B cell (primary cell): Measurements from ENCODE around the gene HCN2. TPM values are rescaled to one million over a fixed set of nuclear protein-coding genes. Genes with fewer than 3 reads are reported as not detected.
A peak's percentile ranks its signal among the peaks of the same experiment; 100 is the strongest.

Experiments
- ATAC-seq: fragments of 200-7000 bp; cut with Tn5 transposase; one replicate; pipeline ENCODE4 v1.10.0; 2021; ENCODE audit warnings: low read depth, mild to moderate bottlenecking, moderate number of reproducible peaks, moderate library complexity
- CTCF ChIA-PET: fragments of 350-600 bp; sonication (Branson Sonifier 250); formaldehyde crosslinking; loops from one replicate; lab custom pipeline; 2021; ENCODE audit warnings: antibody characterized with exemption, inconsistent platforms; lab: Charles Lee
- POLR2A ChIA-PET: fragments of 350-600 bp; sonication (Branson Sonifier 250); formaldehyde crosslinking; loops from one replicate; lab custom pipeline; 2021; ENCODE audit warnings: antibody characterized with exemption; lab: Charles Lee
- DNase-seq: peaks from one replicate; pipeline ENCODE4 v3.0.0; 2013
- H2AFZ ChIP-seq: 2 replicates; pipeline ENCODE4 v1.6.1; 2012; ENCODE audit warnings: mild to moderate bottlenecking, low read depth, low read length; ENCODE audit not compliant: insufficient read depth, poor library complexity, severe bottlenecking
- H3K27ac ChIP-seq, 2 donors: 1 replicate in 1 of 2; 2 replicates in 1 of 2; pipeline ENCODE4 v1.5.1; 2012 to 2013; ENCODE audit warnings: low read length in 2 of 2, mild to moderate bottlenecking in 2 of 2, moderate library complexity in 1 of 2
- H3K27me3 ChIP-seq, 4 experiments: fragments of 200-600 bp in 1 of 4; sonication (generic) in 1 of 4; replicated peaks in 1 of 4; 1 replicate in 2 of 4; 2 replicates in 2 of 4; pipeline versions ENCODE4 v1.6.1 to v1.7.0; 2013 to 2016; ENCODE audit warnings: low read length in 3 of 4, mild to moderate bottlenecking in 2 of 4, mixed read lengths in 1 of 4, moderate library complexity in 1 of 4; ENCODE audit not compliant: insufficient read depth in 4 of 4, control insufficient read depth in 3 of 4; ENCODE audit errors: control extremely low read depth in 1 of 4
- H3K36me3 ChIP-seq, 2 experiments: replicated peaks in 1 of 2; 1 replicate in 1 of 2; 2 replicates in 1 of 2; pipeline versions ENCODE4 v1.6.1 to v1.7.1; 2013; ENCODE audit warnings: low read length in 1 of 2; ENCODE audit not compliant: insufficient read depth in 2 of 2, control insufficient read depth in 1 of 2; ENCODE audit errors: control extremely low read depth in 1 of 2, extremely low read depth in 1 of 2
- H3K4me1 ChIP-seq, 2 donors: fragments of 200-600 bp in 1 of 2; sonication (generic) in 1 of 2; 1 replicate in 1 of 2; 2 replicates in 1 of 2; pipeline versions ENCODE4 v1.5.1 to v1.6.1; 2013 to 2017; ENCODE audit warnings: low read length in 2 of 2; ENCODE audit not compliant: control insufficient read depth in 2 of 2, insufficient read depth in 2 of 2
- H3K4me2 ChIP-seq: replicated peaks from 2 replicates; pipeline ENCODE3; 2012; ENCODE audit warnings: mild to moderate bottlenecking, low read depth, low read length; ENCODE audit not compliant: poor library complexity, severe bottlenecking
- H3K4me3 ChIP-seq, 5 experiments: fragments of 200-600 bp in 1 of 5; sonication (generic) in 1 of 5; 1 replicate in 3 of 5; 2 replicates in 2 of 5; pipeline versions ENCODE4 v1.5.1 to v1.7.0; 2011 to 2016; ENCODE audit warnings: low read length in 4 of 5, mild to moderate bottlenecking in 4 of 5, low read depth in 2 of 5, control low read depth in 1 of 5, moderate library complexity in 1 of 5; ENCODE audit not compliant: insufficient read depth in 1 of 5; ENCODE audit errors: control extremely low read depth in 1 of 5, extremely low read depth in 1 of 5
- H3K79me2 ChIP-seq: fragments of 200-600 bp; sonication (generic); one replicate; pipeline ENCODE4 v1.6.0; 2016; ENCODE audit warnings: low read length; ENCODE audit not compliant: control insufficient read depth, insufficient read depth
- H3K9ac ChIP-seq: fragments of 200-600 bp; sonication (generic); 2 replicates; pipeline ENCODE4 v1.6.1; 2017; ENCODE audit warnings: mild to moderate bottlenecking, low read length, moderate library complexity
- H3K9me3 ChIP-seq, 3 donors: one replicate each; pipeline versions ENCODE4 v1.6.1 to v1.7.1; 2013; ENCODE audit warnings: low read length in 2 of 3; ENCODE audit not compliant: control insufficient read depth in 2 of 3, insufficient read depth in 1 of 3; ENCODE audit errors: control extremely low read depth in 1 of 3
- H4K20me1 ChIP-seq: 2 replicates; pipeline ENCODE4 v1.6.0; 2012; ENCODE audit warnings: mild to moderate bottlenecking, low read length; ENCODE audit not compliant: insufficient read depth, control insufficient read depth, poor library complexity, severe bottlenecking
- H3K27ac Mint-ChIP-seq: one replicate; pipeline ENCODE4 v1.8.0; 2021; ENCODE audit warnings: mixed read lengths
- H3K27me3 Mint-ChIP-seq: one replicate; pipeline ENCODE4 v1.8.0; 2021; ENCODE audit warnings: mixed read lengths
- H3K4me1 Mint-ChIP-seq: one replicate; pipeline ENCODE4 v1.8.0; 2021; ENCODE audit warnings: mixed read lengths
- H3K4me3 Mint-ChIP-seq: one replicate; pipeline ENCODE4 v1.8.0; 2021; ENCODE audit warnings: mixed read lengths
- H3K9me3 Mint-ChIP-seq: one replicate; pipeline ENCODE4 v1.8.0; 2022; ENCODE audit warnings: mixed read lengths; ENCODE audit not compliant: insufficient read depth
- CTCF ChIP-seq: fragments of 200-600 bp; IDR thresholded peaks from one replicate; pipeline ENCODE4 v1.8.0; 2022; ENCODE audit warnings: antibody characterized with exemption, mild to moderate bottlenecking
- EZH2 ChIP-seq: IDR thresholded peaks from 2 replicates; pipeline ENCODE4 v1.6.1; 2012; ENCODE audit warnings: borderline replicate concordance, low read depth, mild to moderate bottlenecking, moderate library complexity, low read length; ENCODE audit not compliant: insufficient read depth, poor library complexity, severe bottlenecking
- WGBS: methylation state at CpG from one replicate; pipeline ENCODE4 v1.1.5; 2013; ENCODE audit warnings: missing lambda C conversion rate; ENCODE audit not compliant: insufficient coverage; 5-methylcytosine and 5-hydroxymethylcytosine counted together
- intact Hi-C: fragments of 100-400 bp; cut with micrococcal nuclease; formaldehyde crosslinking; loops from one replicate; pipeline ENCODE4 v1.10.0; 2022
- polyA plus RNA-seq: library from polyadenylated mRNA; depleted of rRNA; stranded (reverse); fragments of >200 nt; gene quantifications from 2 replicates; pipeline ENCODE4 v1.2.3, GENCODE V29; 2012
- total RNA-seq, 2 donors: library from RNA; stranded (reverse); fragments of 120-200 nt in 1 of 2; gene quantifications; 1 replicate in 1 of 2; 2 replicates in 1 of 2; pipeline versions ENCODE4 v1.2.3 to v1.2.4, GENCODE V29; 2013 to 2022

Gene HCN2
- total and polyA plus RNA-seq, 2 donors (not counting 1 experiment from before 2014, with no cell fraction given) = 0.27 to 0.57 TPM

GRCh38 chr19:588093-588740, 1.5 kb upstream of the HCN2 start:
- Histone ChIP-seq H2AFZ (peak overlapping the region; percentile 27), H3K4me2 (peak overlapping the region; percentile 66), H3K9me3 (peaks cover 0 to 14% (median 0%) of the 10 kb centered on the region in 3 donors), H3K4me3 (no peak overlapping the region), H3K36me3 (no peaks in the 10 kb centered on the region), H3K79me2 (no peaks in the 10 kb centered on the region), H3K27ac (no peak overlapping the region), H3K27me3 (peaks cover 0 to 53% (median 21%) of the 10 kb centered on the region in 4 experiments), H3K4me1 (peaks cover 17% of the 10 kb centered on the region in 2 donors), H3K9ac (no peak overlapping the region), H4K20me1 (peaks cover 14% of the 10 kb centered on the region)
- TF ChIP-seq CTCF (peak; percentile 51), EZH2 (peak; percentile 70)
- peak; percentile 21 for ATAC-seq
- DNase-seq = peak; percentile 65
- WGBS = 8% methylated on average over 39 of the region's 41 CpGs
- intact Hi-C loops = loop anchor here (2.0 kb wide), 1 partner anchor 15 kb away; the partner anchor contains the start of gene BSG
- peaks cover 16% of the 10 kb centered on the region for H3K27me3 Mint-ChIP-seq
- H3K27ac Mint-ChIP-seq = no peak overlapping the region
- H3K4me3 Mint-ChIP-seq = peak overlapping the region; percentile 41
- POLR2A ChIA-PET = interaction anchor here (0.6 kb wide), 1 partner anchor 40 kb away, joined by 6 read pairs; no protein-coding TSS in a partner anchor
- no peaks in the 10 kb centered on the region for H3K9me3 Mint-ChIP-seq
- CTCF ChIA-PET = interaction anchor here (1.6 to 2.8 kb wide), 2 partner anchors 40 to 146 kb away, joined by 3 to 10 read pairs; no protein-coding TSS in a partner anchor
- H3K4me1 Mint-ChIP-seq = peaks cover 15% of the 10 kb centered on the region
